Measurements from ENCODE around the gene SMARCB1.

DNA sequence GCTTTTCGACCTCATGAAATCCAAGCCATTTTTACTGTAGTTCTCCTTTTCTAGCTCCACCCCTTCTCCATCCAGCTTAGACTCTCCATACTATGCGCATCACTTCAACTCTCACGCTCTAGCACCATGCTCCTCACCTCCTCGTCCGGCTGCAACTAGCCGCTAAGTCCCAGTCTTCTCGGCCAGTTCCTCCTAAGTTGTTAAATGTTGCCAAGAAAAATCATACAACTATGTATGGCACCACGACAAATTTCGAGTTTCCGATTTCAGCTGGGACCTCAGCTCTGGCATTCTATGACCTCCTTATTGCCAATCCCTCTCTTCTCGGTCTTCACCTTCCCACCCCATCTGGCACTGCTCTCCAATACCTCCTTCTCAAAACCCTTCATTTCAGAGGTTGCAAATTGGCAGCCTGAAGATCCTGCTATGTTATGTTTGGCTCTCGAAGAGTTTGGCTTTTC lies 36.9 kb upstream of the SMARCB1 start:
- TF ChIP-seq CTCF (IDR thresholded peaks at IDR 0.05) (no peak), POLR2A (IDR thresholded peaks at IDR 0.05) (no peak)
